H1 (cell line): ENCODE data around the gene MRFAP1. TPM values are rescaled to one million over a fixed set of nuclear protein-coding genes. Genes with fewer than 3 reads are reported as not detected.

ENCODE experiments used
- FOSL1 ChIP-seq: IDR thresholded peaks from 2 replicates; pipeline ENCODE4 v1.6.1; 2011; ENCODE audit warnings: mild to moderate bottlenecking, low read depth, low read length, moderate library complexity; ENCODE audit not compliant: insufficient read depth
- JUND ChIP-seq: IDR thresholded peaks from 2 replicates; pipeline ENCODE4 v1.6.1; 2011; ENCODE audit warnings: mild to moderate bottlenecking, improper control_type of control experiment, low read length
- POU5F1 ChIP-seq: IDR thresholded peaks from 2 replicates; pipeline ENCODE4 v1.6.1; 2011; ENCODE audit warnings: low read depth, mild to moderate bottlenecking, low read length, moderate library complexity
- RNF2 ChIP-seq: fragments of 200-900, 300-1000 bp; sonication (generic); IDR thresholded peaks from 2 replicates; pipeline ENCODE4 v1.7.1; 2016; ENCODE audit warnings: borderline replicate concordance, low read depth, mild to moderate bottlenecking, antibody characterized with exemption, low read length; ENCODE audit not compliant: poor library complexity, severe bottlenecking; ENCODE audit errors: missing control alignments
- TAF7 ChIP-seq: optimal IDR thresholded peaks from 2 replicates; pipeline ENCODE3; 2011; ENCODE audit warnings: low read depth, mild to moderate bottlenecking, inconsistent platforms, low read length, moderate library complexity, borderline replicate concordance
- polyA plus RNA-seq, 7 experiments: library from polyadenylated mRNA; depleted of rRNA in 3 of 7; stranded (reverse) in 5 of 7; unstranded in 2 of 7; fragments of >200 nt in 5 of 7; fragments of 200-250 nt in 2 of 7; gene quantifications; 1 replicate in 5 of 7; 2 replicates in 1 of 7; 4 replicates in 1 of 7; pipeline versions ENCODE4 v1.2.1 to v1.2.3, GENCODE V29; 2011 to 2013; ENCODE audit warnings: missing spikeins in 2 of 7, mixed read lengths in 2 of 7
- total RNA-seq: library from RNA; stranded (reverse); fragmentation: NEBNext Ultra II Directional; extraction: Animal tissue kit (Norgen Biotek cat#: 25700); gene quantifications from 2 replicates; pipeline ENCODE4 v1.2.1, GENCODE V29; 2021

Gene MRFAP1
- total and polyA plus RNA-seq, 2 of the 8 experiments (the other 6 are each of a cell fraction or from before 2014, with no cell fraction given), result 108 to 307 TPM

DNA sequence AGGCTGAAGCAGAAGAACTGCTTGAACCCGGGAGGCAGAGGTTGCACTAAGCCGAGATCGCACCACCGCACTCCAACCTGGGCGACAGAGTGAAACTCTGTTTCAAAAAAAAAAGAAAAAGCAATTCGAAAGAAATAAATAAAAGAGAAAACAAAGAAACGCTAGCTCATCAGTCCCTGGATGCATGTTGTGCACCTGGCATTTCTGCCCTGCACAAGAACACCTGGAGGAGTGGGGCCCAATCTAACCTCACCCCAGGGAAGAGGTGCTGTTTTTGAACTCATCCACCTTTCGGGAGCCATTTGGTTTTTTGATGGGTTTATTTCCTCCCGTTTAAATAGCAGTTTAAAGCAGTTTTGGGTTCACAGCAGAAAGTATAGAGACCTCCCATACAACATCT is 5.7 kb upstream of the MRFAP1 start (continued):
- TF ChIP-seq RNF2 (no peak), POU5F1 (no peak), FOSL1 (no peak), JUND (no peak), TAF7 (no peak)
- TF ChIP-seq, all 59 proteins: peak for 0
